Neural progenitor cell (in vitro differentiated cells): ENCODE measurements around the gene CEP85. TPM values are rescaled to one million over a fixed set of nuclear protein-coding genes. Genes with fewer than 3 reads are reported as not detected.

Experiments
- DNase-seq: peaks from one replicate; pipeline ENCODE4 v3.0.0-alpha.2; 2016; ENCODE audit warnings: low spot score
- H2AFZ ChIP-seq: fragments of 200-600 bp; sonication (generic); replicated peaks from 2 replicates; pipeline ENCODE4 v1.6.1; 2016; ENCODE audit warnings: antibody characterized with exemption
- H3F3A ChIP-seq: fragments of 200-600 bp; sonication (generic); 2 replicates; pipeline ENCODE4 v1.6.1; 2016; ENCODE audit warnings: antibody characterized with exemption, low read depth
- H3K27ac ChIP-seq: fragments of 200-600 bp; sonication (generic); 2 replicates; pipeline ENCODE4 v1.5.1; 2016; ENCODE audit warnings: mild to moderate bottlenecking
- H3K27me3 ChIP-seq: fragments of 200-600 bp; sonication (generic); 2 replicates; pipeline ENCODE4 v1.6.1; 2016; ENCODE audit warnings: mild to moderate bottlenecking, moderate library complexity
- H3K36me3 ChIP-seq: fragments of 200-600 bp; sonication (generic); 2 replicates; pipeline ENCODE4 v1.5.1; 2016
- H3K4me1 ChIP-seq: fragments of 200-600 bp; sonication (generic); 2 replicates; pipeline ENCODE4 v1.6.1; 2016; ENCODE audit warnings: mixed run types
- H3K4me2 ChIP-seq: fragments of 200-600 bp; sonication (generic); 2 replicates; pipeline ENCODE4 v1.6.1; 2016
- H3K4me3 ChIP-seq: fragments of 200-600 bp; sonication (generic); 2 replicates; pipeline ENCODE4 v1.5.1; 2016
- H3K79me2 ChIP-seq: fragments of 200-600 bp; sonication (generic); 2 replicates; pipeline ENCODE4 v1.6.1; 2016; ENCODE audit warnings: low read depth
- H3K9ac ChIP-seq: fragments of 200-600 bp; sonication (generic); 2 replicates; pipeline ENCODE4 v1.6.1; 2016
- H3K9me3 ChIP-seq: fragments of 200-600 bp; sonication (generic); 2 replicates; pipeline ENCODE4 v1.5.1; 2016; ENCODE audit warnings: low read depth
- H4K20me1 ChIP-seq: fragments of 200-600 bp; sonication (generic); 2 replicates; pipeline ENCODE4 v1.6.1; 2016; ENCODE audit warnings: low read depth
- H3K27ac Mint-ChIP-seq: 3 replicates; pipeline ENCODE4 v1.8.0; 2021; ENCODE audit warnings: mixed read lengths
- H3K27me3 Mint-ChIP-seq: 2 replicates; pipeline ENCODE4 v1.8.0; 2022; ENCODE audit warnings: low read depth, mild to moderate bottlenecking, inconsistent platforms, moderate library complexity, mixed read lengths; ENCODE audit not compliant: insufficient read depth
- H3K36me3 Mint-ChIP-seq: 3 replicates; pipeline ENCODE4 v1.8.0; 2021; ENCODE audit warnings: mixed read lengths
- H3K4me1 Mint-ChIP-seq: 3 replicates; pipeline ENCODE4 v1.8.0; 2021; ENCODE audit warnings: mixed read lengths
- H3K4me3 Mint-ChIP-seq: 3 replicates; pipeline ENCODE4 v1.8.0; 2021; ENCODE audit warnings: mild to moderate bottlenecking, moderate library complexity, mixed read lengths
- H3K9me3 Mint-ChIP-seq: 3 replicates; pipeline ENCODE4 v1.8.0; 2020; ENCODE audit warnings: mixed read lengths
- EZH2 ChIP-seq: fragments of 200-600 bp; sonication (generic); IDR thresholded peaks from 2 replicates; pipeline ENCODE4 v1.6.1; 2017; ENCODE audit warnings: antibody characterized with exemption, mild to moderate bottlenecking, moderate library complexity
- EZH2phosphoT487 ChIP-seq: fragments of 200-600 bp; sonication (generic); IDR thresholded peaks from 2 replicates; pipeline ENCODE4 v1.6.1; 2017; ENCODE audit warnings: antibody characterized with exemption
- total RNA-seq: library from RNA; depleted of rRNA; stranded (reverse); fragments of >200 nt; gene quantifications from 2 replicates; pipeline ENCODE4 v1.2.3, GENCODE V29; 2015; ENCODE audit warnings: low replicate concordance
- TF ChIP-seq, protein P1 (sequence below): fragments of 200-600 bp; sonication (generic); IDR thresholded peaks from 2 replicates; pipeline ENCODE4 v1.5.1; 2017; ENCODE audit warnings: antibody characterized with exemption, mild to moderate bottlenecking

The CEP85 gene
- total RNA-seq, 1 donor from 2014 or later: 41.4 TPM

DNA sequence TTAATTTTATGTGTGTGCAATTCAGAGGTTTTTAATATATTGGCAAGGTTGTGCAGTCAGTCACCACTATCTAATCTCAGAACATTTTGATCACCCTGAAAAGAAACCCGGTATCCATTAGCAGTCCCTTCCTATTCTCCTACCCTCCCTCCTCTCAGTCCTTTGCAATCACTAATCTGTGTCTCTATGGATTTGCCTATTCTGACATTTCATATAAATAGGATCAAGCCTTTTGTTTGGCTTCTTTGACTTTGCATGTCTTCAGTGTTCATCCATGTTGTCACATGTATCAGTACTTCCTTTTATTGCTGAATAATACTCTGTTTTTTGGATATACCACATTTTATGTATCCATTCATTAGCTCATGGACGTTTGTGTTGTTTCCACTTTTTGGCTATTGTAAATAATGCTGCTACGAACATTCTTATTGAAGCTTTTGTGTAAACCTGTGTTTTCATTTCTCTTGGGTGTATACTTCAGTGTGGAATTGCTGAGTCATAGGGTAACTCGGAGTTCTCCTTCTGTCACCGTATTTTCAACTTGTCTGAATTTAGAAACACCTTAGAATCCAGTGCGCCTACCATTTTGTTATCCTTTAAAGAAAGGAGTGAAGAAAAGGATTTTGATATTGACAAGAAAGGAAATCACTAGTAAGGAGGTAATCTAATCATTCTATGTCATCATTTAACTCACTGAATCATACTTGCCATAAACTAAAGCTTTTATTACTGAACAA lies 3.4 kb downstream of the CEP85 start:
- TF ChIP-seq, protein P1, sequence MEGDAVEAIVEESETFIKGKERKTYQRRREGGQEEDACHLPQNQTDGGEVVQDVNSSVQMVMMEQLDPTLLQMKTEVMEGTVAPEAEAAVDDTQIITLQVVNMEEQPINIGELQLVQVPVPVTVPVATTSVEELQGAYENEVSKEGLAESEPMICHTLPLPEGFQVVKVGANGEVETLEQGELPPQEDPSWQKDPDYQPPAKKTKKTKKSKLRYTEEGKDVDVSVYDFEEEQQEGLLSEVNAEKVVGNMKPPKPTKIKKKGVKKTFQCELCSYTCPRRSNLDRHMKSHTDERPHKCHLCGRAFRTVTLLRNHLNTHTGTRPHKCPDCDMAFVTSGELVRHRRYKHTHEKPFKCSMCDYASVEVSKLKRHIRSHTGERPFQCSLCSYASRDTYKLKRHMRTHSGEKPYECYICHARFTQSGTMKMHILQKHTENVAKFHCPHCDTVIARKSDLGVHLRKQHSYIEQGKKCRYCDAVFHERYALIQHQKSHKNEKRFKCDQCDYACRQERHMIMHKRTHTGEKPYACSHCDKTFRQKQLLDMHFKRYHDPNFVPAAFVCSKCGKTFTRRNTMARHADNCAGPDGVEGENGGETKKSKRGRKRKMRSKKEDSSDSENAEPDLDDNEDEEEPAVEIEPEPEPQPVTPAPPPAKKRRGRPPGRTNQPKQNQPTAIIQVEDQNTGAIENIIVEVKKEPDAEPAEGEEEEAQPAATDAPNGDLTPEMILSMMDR: no peak
- no peak for TF ChIP-seq EZH2phosphoT487
- no peak for TF ChIP-seq EZH2
- H3K4me2 ChIP-seq: no peak overlapping the region
- DNase-seq: no peak

DNA sequence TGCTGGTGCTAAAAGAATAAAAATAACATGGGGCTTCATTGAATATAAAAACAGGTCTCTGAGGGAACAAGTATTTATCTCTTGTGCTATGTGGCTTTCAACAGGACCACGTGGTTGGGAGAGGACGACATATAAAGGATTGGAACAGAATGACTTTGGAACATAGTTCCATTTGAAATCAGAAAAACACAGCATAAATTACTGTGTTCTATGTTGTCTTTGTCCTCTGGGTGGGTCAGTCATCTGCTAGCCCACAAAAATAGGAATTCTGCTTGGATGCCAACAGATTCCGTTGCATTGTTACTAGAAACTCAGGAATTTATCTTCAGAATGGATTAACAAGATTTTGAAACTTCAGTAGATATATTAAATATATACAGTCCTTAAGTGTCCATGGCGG lies 5.9 kb downstream of the CEP85 start:
- Mint-ChIP-seq H3K4me3 (no peak overlapping the region), H3K27ac (no peak overlapping the region), H3K9me3 (peaks cover 2% of the 10 kb centered on the region), H3K4me1 (peaks cover 17% of the 10 kb centered on the region), H3K36me3 (peaks cover 31% of the 10 kb centered on the region), H3K27me3 (peaks cover 2% of the 10 kb centered on the region)
- H3K27me3 ChIP-seq: no peaks in the 10 kb centered on the region
- no peak overlapping the region for H3K27ac ChIP-seq
- no peak overlapping the region for H2AFZ ChIP-seq
- H3K36me3 ChIP-seq: peaks cover 7% of the 10 kb centered on the region
- H3K4me3 ChIP-seq: no peak overlapping the region
- TF ChIP-seq, protein P1: no peak
- TF ChIP-seq EZH2phosphoT487 (no peak), EZH2 (no peak)
- H3K79me2 ChIP-seq: peaks cover 83% of the 10 kb centered on the region
- no peak overlapping the region for H3K9ac ChIP-seq
- H4K20me1 ChIP-seq: peaks cover 54% of the 10 kb centered on the region
- no peak overlapping the region for H3K4me2 ChIP-seq
- no peaks in the 10 kb centered on the region for H3K4me1 ChIP-seq
- DNase-seq: no peak
- peaks cover under 1% of the 10 kb centered on the region for H3F3A ChIP-seq
- H3K9me3 ChIP-seq: no peaks in the 10 kb centered on the region

More for the DNA sequence above, 3.4 kb downstream of the CEP85 start:
- Histone ChIP-seq H3K27ac (no peak overlapping the region), H3F3A (peaks cover 13% of the 10 kb centered on the region), H3K4me3 (no peak overlapping the region), H3K4me1 (no peaks in the 10 kb centered on the region), H3K36me3 (peaks cover 7% of the 10 kb centered on the region), H3K79me2 (peaks cover 80% of the 10 kb centered on the region), H4K20me1 (peaks cover 49% of the 10 kb centered on the region), H3K9ac (no peak overlapping the region), H3K9me3 (no peaks in the 10 kb centered on the region), H2AFZ (no peak overlapping the region), H3K27me3 (no peaks in the 10 kb centered on the region)
- H3K9me3 Mint-ChIP-seq: peaks cover 2% of the 10 kb centered on the region
- no peaks in the 10 kb centered on the region for H3K27me3 Mint-ChIP-seq
- no peak overlapping the region for H3K4me3 Mint-ChIP-seq
- peaks cover 20% of the 10 kb centered on the region for H3K4me1 Mint-ChIP-seq
- peaks cover 22% of the 10 kb centered on the region for H3K36me3 Mint-ChIP-seq
- H3K27ac Mint-ChIP-seq: no peak overlapping the region

DNA sequence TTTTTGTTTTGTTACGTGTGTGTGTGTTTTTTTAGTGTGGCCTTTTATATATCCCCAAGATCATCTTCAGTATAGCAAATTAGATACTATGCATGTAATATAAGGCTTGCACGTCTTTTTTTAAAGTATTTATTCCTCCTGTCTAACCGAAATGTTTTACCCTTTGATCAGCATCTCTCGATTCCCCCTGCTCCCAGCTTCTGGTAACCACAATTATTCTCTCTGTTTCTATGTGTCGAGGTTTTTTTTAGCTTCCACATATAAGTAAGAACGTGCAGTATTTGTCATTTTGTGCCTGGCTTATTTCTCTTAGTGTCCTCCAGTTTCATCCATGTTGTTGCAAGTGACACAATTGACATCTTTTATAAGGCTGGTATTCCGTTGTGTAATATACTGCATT lies 18.7 kb downstream of the CEP85 start:
- Histone ChIP-seq H3K27ac (no peak overlapping the region), H3K9me3 (no peaks in the 10 kb centered on the region), H3K36me3 (peaks cover 4% of the 10 kb centered on the region), H3K9ac (no peak overlapping the region), H3K4me3 (no peak overlapping the region), H3K79me2 (peaks cover 22% of the 10 kb centered on the region), H2AFZ (no peak overlapping the region), H3K4me1 (no peaks in the 10 kb centered on the region), H4K20me1 (no peaks in the 10 kb centered on the region), H3K4me2 (no peak overlapping the region), H3K27me3 (no peaks in the 10 kb centered on the region), H3F3A (no peaks in the 10 kb centered on the region)
- Mint-ChIP-seq H3K27ac (no peak overlapping the region), H3K27me3 (peaks cover 10% of the 10 kb centered on the region), H3K36me3 (peaks cover 50% of the 10 kb centered on the region), H3K4me3 (no peak overlapping the region), H3K9me3 (peaks cover 9% of the 10 kb centered on the region), H3K4me1 (no peaks in the 10 kb centered on the region)
- DNase-seq: no peak
- no peak for TF ChIP-seq EZH2
- TF ChIP-seq EZH2phosphoT487: no peak
- TF ChIP-seq, protein P1: no peak
